Dedifferentiated amniotic fluid mesenchymal stem cell (primary cell): ENCODE results near the gene STON2.

Experiments
- DNase-seq: peaks from one replicate; pipeline ENCODE4 v3.0.0-alpha.2; 2016; ENCODE audit errors: extremely low spot score

Gene STON2

GRCh38 chr14:81423504-81423903 lies 23.4 kb upstream of the STON2 start:
- DNase-seq = no peak

GRCh38 chr14:81418057-81418790 lies 18.1 kb upstream of the STON2 start:
- no peak for DNase-seq

GRCh38 chr14:81416981-81417380 lies 16.9 kb upstream of the STON2 start:
- no peak for DNase-seq

GRCh38 chr14:81416194-81416952 lies 16.2 kb upstream of the STON2 start:
- no peak for DNase-seq

- no peak for DNase-seq
Observed at GRCh38 chr14:81415781-81416180, 15.7 kb upstream of the STON2 start.

GRCh38 chr14:81414123-81414522 lies 14.0 kb upstream of the STON2 start:
- DNase-seq = no peak

- DNase-seq = no peak
Observed at GRCh38 chr14:81412779-81413178, 12.7 kb upstream of the STON2 start.

GRCh38 chr14:81408595-81408994 lies 8.5 kb upstream of the STON2 start:
- no peak for DNase-seq

GRCh38 chr14:81406863-81407262 lies 6.7 kb upstream of the STON2 start:
- no peak for DNase-seq

GRCh38 chr14:81402123-81402495 lies 2.0 kb upstream of the STON2 start:
- no peak for DNase-seq

- DNase-seq = peak; percentile 78
Observed at GRCh38 chr14:81401420-81402122, 1.4 kb upstream of the STON2 start.

- peak; percentile 91 for DNase-seq
Observed at GRCh38 chr14:81400852-81401251, 728 bp upstream of the STON2 start.

GRCh38 chr14:81398196-81398891 lies 1.8 kb downstream of the STON2 start:
- DNase-seq = no peak

GRCh38 chr14:81396113-81396512 lies 4.0 kb downstream of the STON2 start:
- DNase-seq = no peak

GRCh38 chr14:81394739-81395138 lies 5.4 kb downstream of the STON2 start:
- no peak for DNase-seq

GRCh38 chr14:81392976-81393643 lies 7.0 kb downstream of the STON2 start:
- no peak for DNase-seq

- no peak for DNase-seq
Observed at GRCh38 chr14:81392052-81392451, 8.1 kb downstream of the STON2 start.

GRCh38 chr14:81390696-81391095 lies 9.4 kb downstream of the STON2 start:
- DNase-seq = no peak

GRCh38 chr14:81388336-81388735 lies 11.8 kb downstream of the STON2 start:
- DNase-seq = no peak

- no peak for DNase-seq
Observed at GRCh38 chr14:81386290-81386745, 13.8 kb downstream of the STON2 start.

GRCh38 chr14:81385886-81386285 lies 14.2 kb downstream of the STON2 start:
- no peak for DNase-seq
